Mesothelial cell of epicardium (in vitro differentiated cells): ENCODE measurements around the gene SLC9A9. TPM values are rescaled to one million over a fixed set of nuclear protein-coding genes. Genes with fewer than 3 reads are reported as not detected.

Experiments
- DNase-seq, 2 experiments: peaks; one replicate each; pipeline ENCODE4 v3.0.0; 2021; ENCODE audit warnings: low spot score in 2 of 2; ENCODE audit not compliant: unreplicated experiment in 2 of 2
- H3K27ac Mint-ChIP-seq: 2 replicates; pipeline ENCODE4 v1.8.0; 2021; ENCODE audit warnings: mixed read lengths
- H3K27me3 Mint-ChIP-seq: 2 replicates; pipeline ENCODE4 v1.8.0; 2021; ENCODE audit warnings: low read depth, mixed read lengths
- H3K36me3 Mint-ChIP-seq: 2 replicates; pipeline ENCODE4 v1.8.0; 2021; ENCODE audit warnings: mixed read lengths
- H3K4me1 Mint-ChIP-seq: 2 replicates; pipeline ENCODE4 v1.8.0; 2021; ENCODE audit warnings: mixed read lengths
- H3K4me3 Mint-ChIP-seq: 2 replicates; pipeline ENCODE4 v1.8.0; 2021; ENCODE audit warnings: mild to moderate bottlenecking, moderate library complexity, mixed read lengths
- H3K9me3 Mint-ChIP-seq: 2 replicates; pipeline ENCODE4 v1.8.0; 2021; ENCODE audit warnings: mixed read lengths
- total RNA-seq: library from RNA; stranded (reverse); gene quantifications from 3 replicates; pipeline ENCODE4 v1.2.1, GENCODE V29; 2021
- TF ChIP-seq, protein P1 (sequence below): fragments of 200-600 bp; sonication (generic); IDR thresholded peaks from one replicate; pipeline ENCODE4 v1.5.0; 2021; ENCODE audit warnings: antibody characterized with exemption; ENCODE audit not compliant: unreplicated experiment

The SLC9A9 gene
- total RNA-seq, 1 donor from 2014 or later, result 2.7 TPM

DNA sequence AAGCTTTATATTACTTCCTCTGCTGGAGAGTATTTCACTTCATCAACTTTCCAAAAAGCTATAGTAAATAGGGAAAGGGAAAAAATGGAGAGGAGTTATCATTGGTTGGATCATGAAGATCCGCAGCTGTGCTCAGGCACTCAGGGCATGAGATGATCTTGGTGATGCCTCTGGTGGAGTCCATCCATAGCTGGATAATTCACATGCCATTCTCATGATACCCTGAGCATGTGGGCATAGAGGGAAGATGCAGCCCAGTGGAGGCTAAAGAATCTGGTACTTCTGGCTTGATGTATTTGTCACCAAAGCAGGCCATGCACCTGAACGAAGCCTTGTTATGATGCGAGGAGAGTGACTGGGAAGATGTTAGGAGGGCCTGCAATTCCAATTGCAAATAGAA, 578.5 kb downstream of the SLC9A9 start:
- TF ChIP-seq, protein P1, sequence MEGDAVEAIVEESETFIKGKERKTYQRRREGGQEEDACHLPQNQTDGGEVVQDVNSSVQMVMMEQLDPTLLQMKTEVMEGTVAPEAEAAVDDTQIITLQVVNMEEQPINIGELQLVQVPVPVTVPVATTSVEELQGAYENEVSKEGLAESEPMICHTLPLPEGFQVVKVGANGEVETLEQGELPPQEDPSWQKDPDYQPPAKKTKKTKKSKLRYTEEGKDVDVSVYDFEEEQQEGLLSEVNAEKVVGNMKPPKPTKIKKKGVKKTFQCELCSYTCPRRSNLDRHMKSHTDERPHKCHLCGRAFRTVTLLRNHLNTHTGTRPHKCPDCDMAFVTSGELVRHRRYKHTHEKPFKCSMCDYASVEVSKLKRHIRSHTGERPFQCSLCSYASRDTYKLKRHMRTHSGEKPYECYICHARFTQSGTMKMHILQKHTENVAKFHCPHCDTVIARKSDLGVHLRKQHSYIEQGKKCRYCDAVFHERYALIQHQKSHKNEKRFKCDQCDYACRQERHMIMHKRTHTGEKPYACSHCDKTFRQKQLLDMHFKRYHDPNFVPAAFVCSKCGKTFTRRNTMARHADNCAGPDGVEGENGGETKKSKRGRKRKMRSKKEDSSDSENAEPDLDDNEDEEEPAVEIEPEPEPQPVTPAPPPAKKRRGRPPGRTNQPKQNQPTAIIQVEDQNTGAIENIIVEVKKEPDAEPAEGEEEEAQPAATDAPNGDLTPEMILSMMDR, result no peak
- DNase-seq, result no peak
- no peaks in the 10 kb centered on the region for H3K4me1 Mint-ChIP-seq
- no peak overlapping the region for H3K27ac Mint-ChIP-seq
- no peak overlapping the region for H3K4me3 Mint-ChIP-seq
- H3K36me3 Mint-ChIP-seq, result no peaks in the 10 kb centered on the region
- peaks cover 2% of the 10 kb centered on the region for H3K27me3 Mint-ChIP-seq
- H3K9me3 Mint-ChIP-seq, result no peaks in the 10 kb centered on the region

DNA sequence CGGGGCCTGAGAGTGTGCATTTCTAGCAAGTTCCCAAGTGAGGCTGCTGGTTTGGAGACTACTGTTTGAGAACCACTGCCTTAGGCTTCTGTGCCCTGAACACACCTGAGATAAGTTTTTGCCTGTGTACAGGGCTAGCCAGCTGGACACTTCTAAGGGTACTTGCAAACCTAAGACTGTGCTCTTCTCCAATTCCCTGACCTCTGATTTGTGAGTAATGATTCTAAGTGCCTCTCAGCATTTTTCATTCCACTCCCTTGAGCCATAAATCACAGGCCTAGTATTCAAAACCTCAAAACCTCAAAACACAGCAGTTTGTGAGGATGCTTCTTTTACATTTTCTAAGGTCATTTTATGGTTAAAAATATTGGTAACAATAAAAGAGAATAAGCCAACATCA, 580.3 kb downstream of the SLC9A9 start:
- DNase-seq, result no peak
- Mint-ChIP-seq H3K4me1 (no peaks in the 10 kb centered on the region), H3K9me3 (no peaks in the 10 kb centered on the region), H3K27me3 (no peaks in the 10 kb centered on the region), H3K27ac (no peak overlapping the region), H3K4me3 (no peak overlapping the region), H3K36me3 (no peaks in the 10 kb centered on the region)
- TF ChIP-seq, protein P1, result no peak

- Mint-ChIP-seq H3K27me3 (no peaks in the 10 kb centered on the region), H3K27ac (no peak overlapping the region), H3K4me3 (no peak overlapping the region), H3K36me3 (no peaks in the 10 kb centered on the region), H3K4me1 (no peaks in the 10 kb centered on the region), H3K9me3 (no peaks in the 10 kb centered on the region)
- TF ChIP-seq, protein P1, result no peak
- DNase-seq, result no peak
Observed at GRCh38 chr3:143266927-143267326, 581.3 kb downstream of the SLC9A9 start.

GRCh38 chr3:143266511-143266910, 581.8 kb downstream of the SLC9A9 start:
- H3K4me1 Mint-ChIP-seq, result no peaks in the 10 kb centered on the region
- H3K27ac Mint-ChIP-seq, result no peak overlapping the region
- H3K4me3 Mint-ChIP-seq, result no peak overlapping the region

GRCh38 chr3:143265501-143266070, 582.7 kb downstream of the SLC9A9 start:
- no peak overlapping the region for H3K4me3 Mint-ChIP-seq
- H3K27me3 Mint-ChIP-seq, result no peaks in the 10 kb centered on the region
- no peaks in the 10 kb centered on the region for H3K36me3 Mint-ChIP-seq
- TF ChIP-seq, protein P1, result no peak
- no peaks in the 10 kb centered on the region for H3K4me1 Mint-ChIP-seq
- H3K27ac Mint-ChIP-seq, result no peak overlapping the region
- H3K9me3 Mint-ChIP-seq, result no peaks in the 10 kb centered on the region
- DNase-seq, result no peak

More at GRCh38 chr3:143266511-143266910, 581.8 kb downstream of the SLC9A9 start:
- no peaks in the 10 kb centered on the region for H3K9me3 Mint-ChIP-seq
- no peaks in the 10 kb centered on the region for H3K36me3 Mint-ChIP-seq
- DNase-seq, result no peak
- no peaks in the 10 kb centered on the region for H3K27me3 Mint-ChIP-seq
- TF ChIP-seq, protein P1, result no peak
